Adrenal gland (tissue), 5 donors: ENCODE measurements around the gene HES7.

Experiments
- CTCF ChIP-seq, 6 experiments: fragments of 450-650 bp in 4 of 6; fragments of 200-600 bp in 2 of 6; sonication (generic) in 1 of 6; IDR thresholded peaks; 1 replicate in 5 of 6; 2 replicates in 1 of 6; pipeline versions ENCODE4 v1.5.1 to v1.8.0; 2016 to 2021; ENCODE audit warnings: antibody characterized with exemption in 6 of 6, mild to moderate bottlenecking in 2 of 6, moderate library complexity in 1 of 6
- POLR2A ChIP-seq, 2 donors: fragments of 450-650 bp; IDR thresholded peaks; one replicate each; pipeline ENCODE4 v1.6.1; 2017; ENCODE audit warnings: antibody characterized with exemption in 2 of 2, mild to moderate bottlenecking in 2 of 2, moderate library complexity in 1 of 2
- donor health status: DM: no; HTN: no; CAD: no.

DNA sequence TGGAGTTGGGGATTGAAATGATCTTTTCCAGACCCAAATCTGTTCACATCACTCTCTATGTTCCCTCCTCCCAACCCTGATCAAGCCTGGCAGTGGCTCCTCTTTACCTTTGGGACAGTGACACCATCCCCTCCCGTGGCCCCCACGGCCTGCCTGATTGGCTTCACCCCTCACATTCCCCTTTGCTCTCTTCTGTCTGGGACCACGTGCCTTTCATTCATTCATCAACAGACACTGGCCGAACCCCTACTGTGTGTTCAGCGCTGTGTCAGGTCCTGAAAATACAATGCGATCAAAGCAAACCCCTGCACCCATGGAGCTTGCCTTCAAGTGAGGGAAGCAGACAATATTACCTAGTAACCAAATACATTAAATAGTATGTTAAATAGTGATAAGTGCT lies 34.2 kb downstream of the HES7 start:
- TF ChIP-seq CTCF (IDR thresholded peaks at IDR 0.05) = no peak
- TF ChIP-seq POLR2A (IDR thresholded peaks at IDR 0.05) = no peak
